SIG-M5 treated with dmso at 0.1 percent for 504 hours (cell line): ENCODE results near the gene MMP21.
A peak's percentile ranks its signal among the peaks of the same experiment; 100 is the strongest.

Experiments
- DNase-seq: peaks from one replicate; lab custom pipeline; 2025; ENCODE audit not compliant: unreplicated experiment; lab: John Stamatoyannopoulos, UW

The MMP21 gene, protein sequence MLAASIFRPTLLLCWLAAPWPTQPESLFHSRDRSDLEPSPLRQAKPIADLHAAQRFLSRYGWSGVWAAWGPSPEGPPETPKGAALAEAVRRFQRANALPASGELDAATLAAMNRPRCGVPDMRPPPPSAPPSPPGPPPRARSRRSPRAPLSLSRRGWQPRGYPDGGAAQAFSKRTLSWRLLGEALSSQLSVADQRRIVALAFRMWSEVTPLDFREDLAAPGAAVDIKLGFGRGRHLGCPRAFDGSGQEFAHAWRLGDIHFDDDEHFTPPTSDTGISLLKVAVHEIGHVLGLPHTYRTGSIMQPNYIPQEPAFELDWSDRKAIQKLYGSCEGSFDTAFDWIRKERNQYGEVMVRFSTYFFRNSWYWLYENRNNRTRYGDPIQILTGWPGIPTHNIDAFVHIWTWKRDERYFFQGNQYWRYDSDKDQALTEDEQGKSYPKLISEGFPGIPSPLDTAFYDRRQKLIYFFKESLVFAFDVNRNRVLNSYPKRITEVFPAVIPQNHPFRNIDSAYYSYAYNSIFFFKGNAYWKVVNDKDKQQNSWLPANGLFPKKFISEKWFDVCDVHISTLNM

DNA sequence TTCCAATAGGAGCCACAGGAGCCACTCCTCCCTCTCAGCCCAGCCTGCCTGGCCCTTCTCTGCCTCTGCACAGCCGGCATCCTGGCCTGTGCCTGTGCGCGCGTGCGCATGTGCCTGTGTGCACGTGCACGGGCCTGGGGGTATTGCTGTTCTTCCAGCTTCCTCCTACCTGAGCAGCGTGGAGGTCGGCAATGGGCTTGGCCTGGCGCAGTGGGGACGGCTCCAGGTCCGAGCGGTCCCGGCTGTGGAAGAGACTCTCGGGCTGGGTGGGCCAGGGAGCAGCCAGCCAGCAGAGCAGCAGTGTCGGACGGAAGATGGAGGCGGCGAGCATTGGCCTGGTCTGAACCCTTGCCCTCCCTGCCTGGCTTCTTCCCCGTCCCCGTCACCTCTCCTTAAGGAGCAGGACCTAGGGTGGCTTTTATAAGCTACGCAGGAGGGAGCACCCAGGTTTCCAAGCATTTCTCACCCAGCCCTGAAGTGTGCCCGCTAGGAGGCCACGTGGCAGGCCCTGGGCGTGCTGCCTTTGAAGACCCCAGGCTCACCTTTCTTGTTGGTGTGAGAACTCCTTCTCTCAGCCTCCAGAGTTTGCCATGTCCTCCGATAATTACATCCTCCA, at the start of gene MMP21:
TSS of gene MMP21 (minus strand) at position 331 of the 616 bp plus-strand sequence. CDS start at position 331, 0 bp downstream.
- no peak for DNase-seq

DNA sequence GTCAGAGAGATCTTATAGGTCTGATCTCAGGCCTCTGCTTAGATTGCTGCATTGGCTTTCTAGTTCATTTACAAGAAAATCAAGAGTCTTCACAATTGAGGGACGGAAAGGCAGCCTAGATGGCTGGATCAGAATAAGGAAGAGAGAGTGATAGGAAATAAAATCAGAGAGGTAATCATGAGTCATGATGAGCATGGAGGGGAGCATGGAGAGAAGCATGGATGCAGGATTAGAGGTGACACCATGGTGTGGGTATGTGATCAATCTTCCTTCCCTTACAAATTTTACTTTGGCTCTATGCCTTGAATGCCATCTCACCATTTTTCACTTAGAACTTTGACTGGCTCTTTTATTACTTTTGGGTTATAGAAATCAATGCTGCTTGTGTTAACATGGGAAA, 49.1 kb upstream of the MMP21 start:
- DNase-seq = peak; percentile 1

DNA sequence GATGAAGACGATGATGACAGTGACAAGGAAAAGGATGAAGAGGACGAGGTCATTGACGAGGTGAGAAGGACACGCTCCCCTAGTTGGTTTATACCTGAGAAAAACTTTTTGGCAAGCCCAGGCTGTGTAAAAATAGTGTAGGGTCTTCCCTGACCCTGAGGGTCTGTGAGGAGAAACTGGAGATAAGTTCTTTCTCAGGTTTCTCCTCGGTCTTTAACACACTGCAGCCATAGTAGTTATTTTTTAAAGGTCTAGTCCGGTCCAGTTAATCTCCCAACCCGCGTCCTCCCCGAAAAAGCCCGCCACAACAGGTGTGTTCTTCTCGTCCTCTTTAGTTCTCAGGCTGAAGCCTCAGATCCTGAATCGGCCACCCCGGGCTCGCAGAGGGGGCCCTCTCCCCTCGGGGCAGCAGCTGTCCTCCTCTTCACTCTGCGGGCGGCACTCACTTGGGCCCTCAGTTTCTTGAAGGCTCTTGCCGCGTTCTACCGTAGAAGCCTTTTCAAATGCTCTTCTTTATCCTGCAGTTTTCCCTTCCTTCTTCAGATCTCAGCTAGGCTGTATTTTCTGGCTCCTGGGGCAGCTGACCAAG, 48.1 kb upstream of the MMP21 start:
- no peak for DNase-seq

DNA sequence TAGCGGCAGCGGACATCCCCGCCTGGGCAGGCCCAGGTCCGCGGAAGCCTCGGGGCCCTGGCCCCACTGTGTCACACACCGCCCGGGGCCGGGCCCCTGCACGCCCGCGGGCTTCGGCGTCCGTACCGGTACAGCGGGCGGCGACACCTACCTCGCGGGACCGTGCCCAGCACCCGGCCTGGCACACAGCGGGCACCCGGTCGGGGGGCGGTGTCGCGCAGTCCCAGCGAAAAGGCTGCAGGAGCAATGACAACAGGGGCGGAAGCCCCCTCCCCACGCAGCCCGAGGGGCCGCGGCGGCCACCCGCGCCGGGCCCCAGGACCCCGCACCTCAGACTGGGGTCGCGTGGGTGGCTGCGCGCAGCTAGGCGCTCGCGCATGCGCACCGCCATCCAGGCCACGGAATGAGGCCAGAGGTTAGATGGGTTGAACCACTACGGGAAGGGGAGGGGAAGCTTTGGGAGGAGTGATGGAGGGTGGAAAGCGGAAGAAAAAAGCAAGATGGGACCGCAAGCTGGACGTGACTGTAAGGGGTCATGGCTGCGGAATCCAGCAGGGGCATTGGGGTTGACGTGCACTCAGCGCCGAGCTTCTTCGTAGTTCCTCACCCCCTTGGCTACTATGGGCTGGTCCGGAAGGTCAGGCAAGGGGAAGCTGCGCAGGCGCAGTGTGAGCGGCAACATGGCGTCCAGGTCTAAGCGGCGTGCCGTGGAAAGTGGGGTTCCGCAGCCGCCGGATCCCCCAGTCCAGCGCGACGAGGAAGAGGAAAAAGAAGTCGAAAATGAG, 47.4 kb upstream of the MMP21 start, which contains the start of the genes BCCIP and UROS:
TSS of gene BCCIP (plus strand) at position 669 of the 785 bp plus-strand sequence. CDS start at position 681, 12 bp downstream.
TSS of gene UROS (minus strand) at position 381 of the 785 bp plus-strand sequence. CDS start 6,759 bp downstream, outside the sequence.
- DNase-seq = peak; percentile 77

DNA sequence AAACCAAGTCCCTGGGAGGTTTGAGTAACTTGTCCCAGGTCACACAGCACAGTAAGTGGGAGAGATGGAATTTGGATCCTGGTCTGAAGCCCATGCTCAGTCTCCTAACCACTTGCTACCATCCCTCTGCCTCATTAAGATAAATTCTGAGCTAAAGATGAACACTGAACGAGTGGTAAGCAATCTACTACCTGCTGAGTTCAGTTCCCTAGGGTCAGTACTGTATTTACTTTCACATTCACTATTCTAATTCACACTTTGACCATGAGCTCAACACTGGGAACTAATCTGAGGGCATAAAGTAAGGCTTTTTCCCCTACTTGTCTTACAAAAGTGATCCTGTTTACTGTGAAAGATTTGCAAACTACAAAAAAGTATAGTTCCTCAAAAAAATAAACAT, 45.1 kb upstream of the MMP21 start:
- DNase-seq = no peak

DNA sequence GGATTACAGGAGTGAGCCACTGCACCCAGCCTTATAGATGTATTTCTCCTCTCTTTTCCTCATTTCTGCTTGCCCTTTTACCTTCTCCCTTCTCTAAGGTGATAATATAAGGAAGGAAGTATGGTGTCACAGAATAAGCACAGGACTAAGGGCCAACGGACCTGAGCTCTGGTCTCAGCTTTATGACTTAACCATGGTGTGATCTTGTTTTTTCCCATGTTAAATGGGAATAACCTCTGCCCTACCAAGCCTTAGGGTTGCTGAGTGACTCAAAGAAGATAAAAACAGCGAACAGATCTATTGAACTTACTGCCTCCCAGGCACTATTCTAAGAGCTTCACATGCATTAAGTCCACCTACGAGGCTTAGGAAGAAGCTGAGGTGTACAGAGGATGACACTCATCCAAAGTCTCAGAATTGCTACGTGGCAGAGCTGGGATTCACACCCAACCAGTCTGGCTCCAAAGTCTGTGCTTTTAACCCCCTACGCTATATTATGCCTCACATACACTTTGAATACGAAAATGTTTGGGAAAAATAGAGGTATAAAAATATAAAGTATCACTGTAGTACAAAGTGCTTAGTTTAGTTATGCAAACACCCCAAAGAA, 41.8 kb upstream of the MMP21 start:
- no peak for DNase-seq

DNA sequence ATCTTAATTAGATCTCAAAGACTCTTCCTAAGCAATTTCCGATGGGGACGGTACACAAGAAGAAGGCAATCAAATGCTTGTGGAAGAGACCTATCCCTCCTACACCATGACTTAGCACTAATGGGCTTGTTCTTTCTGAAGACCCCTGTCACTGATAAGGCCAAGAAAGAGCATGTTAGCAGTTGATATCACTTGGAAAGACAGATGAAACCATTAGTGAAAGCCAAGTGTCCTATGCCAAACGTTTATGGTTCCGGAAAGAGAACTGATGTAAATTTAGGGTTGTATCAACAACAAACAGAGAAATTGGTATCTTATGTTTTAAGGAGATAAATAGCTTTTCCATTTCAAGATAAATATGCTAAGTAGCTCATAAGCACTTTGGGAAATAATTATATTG, 40.9 kb upstream of the MMP21 start:
- DNase-seq = no peak

DNA sequence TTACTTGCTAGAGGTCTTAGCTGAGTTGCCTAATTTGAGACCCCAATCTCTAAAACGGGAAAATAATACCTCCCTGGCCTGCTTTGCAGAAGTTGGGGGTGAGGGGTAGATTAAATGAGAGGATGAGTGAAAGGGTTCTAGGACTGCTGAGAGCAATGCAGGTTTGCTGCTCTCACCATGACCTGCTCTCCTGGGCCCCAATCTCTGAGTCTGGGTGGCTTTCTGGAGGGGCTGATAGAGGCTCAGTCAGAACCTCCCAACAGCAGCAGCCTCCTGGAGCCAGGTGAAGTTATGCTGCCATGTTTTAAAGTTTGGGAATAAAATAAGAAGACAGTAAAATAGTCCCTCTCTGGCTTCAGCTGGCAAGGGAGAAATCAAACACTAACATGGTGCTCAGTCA, 40.1 kb upstream of the MMP21 start:
- no peak for DNase-seq

DNA sequence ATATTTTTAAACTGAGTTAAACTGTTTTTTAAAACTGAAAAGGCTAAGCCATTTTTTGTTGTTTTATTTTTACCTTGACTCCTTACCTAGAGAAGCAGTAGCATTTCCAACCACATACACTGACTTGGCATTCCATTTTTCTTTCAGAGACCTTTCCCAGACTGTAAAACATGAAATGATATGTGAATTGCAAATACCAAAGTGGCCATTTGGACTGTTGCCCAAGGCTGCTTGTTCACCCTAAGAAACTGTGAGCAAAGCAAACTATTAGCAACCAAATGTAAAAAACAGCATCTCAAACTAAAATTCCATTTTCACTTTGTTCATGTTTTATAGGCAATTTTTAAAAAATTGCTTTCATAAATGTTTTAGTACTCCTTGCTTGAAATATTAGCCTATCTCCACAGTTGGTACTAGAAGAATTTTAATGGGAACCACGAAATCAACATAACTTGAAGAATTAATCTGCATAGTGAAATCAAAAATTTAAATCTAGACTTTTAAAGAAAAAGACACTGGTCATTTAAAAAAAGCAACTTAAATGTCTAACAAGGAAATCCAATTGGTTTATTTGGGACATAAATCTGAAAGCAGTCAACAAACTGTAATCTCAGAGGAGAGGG, 36.6 kb upstream of the MMP21 start:
- no peak for DNase-seq

DNA sequence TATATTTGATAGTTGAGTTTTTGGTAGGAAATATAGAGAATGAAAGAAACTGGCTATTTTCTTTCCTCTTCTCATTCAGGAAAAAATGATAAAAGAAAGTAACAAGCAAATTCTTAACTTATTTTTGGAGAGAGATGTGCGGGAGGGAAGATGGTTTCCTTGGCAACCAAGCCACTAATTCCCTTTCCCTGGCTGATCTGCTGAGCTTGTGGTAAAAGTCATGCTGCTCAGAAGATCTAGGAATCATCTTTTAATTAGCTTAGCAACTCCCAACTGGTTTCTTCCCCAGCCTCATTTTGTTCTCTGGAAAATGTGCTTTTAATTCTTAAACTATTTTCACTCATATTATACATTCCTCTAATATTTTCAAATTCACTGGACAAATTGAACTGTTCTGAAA, 35.6 kb upstream of the MMP21 start:
- DNase-seq = no peak

DNA sequence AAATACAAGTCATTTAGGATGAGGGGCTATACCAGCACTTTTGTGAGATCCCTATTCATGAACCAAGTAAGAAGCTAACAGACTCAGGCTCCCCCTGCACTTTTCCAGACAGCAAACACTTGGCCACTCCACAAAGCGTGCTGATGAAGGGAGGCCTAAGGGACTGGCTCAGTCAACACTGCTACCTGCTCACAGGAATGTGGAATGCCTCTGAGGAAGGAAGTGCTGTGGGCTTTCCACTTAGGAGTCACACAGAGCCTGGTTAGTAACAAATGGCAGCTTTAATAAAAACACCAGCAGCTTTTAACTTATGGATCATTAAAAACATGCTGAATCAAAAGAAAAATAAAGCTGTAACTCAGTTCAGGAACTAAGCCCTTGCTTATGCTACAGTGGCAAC, 32.4 kb upstream of the MMP21 start:
- DNase-seq = no peak

DNA sequence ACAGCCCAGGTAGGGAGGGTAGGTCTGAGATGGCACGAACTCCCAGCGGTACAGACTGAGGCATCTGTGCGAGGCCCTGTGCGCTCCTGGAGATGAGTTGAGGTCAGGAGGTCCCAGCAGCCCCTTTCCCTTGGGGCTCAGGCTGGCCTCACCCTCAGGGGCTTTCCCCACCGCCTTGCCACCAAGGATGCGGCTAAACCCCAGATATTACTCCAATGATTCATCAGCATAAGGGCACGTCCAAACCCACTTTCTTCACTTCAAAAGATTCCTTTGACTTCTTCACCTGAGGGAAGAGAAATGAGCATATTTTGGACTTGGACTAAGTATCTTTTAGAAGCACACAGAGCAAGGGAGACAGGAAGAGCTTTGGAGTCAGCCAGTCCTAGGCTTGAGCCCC, 27.1 kb upstream of the MMP21 start:
- no peak for DNase-seq

DNA sequence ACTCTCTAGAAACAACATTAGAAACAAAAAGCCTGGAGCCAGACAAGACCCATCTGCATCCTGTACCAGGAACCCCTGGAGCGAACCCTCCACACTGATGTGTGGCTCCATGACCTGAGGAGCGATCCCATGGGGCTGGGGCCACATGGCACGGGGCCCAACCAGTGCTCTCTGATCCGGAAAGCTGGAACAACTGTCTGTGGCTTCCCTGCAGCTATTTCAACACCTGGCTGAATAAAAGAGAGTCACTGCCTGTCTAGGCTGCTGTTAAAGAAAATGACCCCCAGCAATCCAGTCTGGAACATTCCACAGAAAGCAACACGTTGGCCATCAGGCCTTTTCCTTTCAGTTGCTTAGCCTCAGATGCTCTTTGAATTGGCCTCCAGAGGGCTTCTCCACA, 26.5 kb upstream of the MMP21 start:
- DNase-seq = no peak

DNA sequence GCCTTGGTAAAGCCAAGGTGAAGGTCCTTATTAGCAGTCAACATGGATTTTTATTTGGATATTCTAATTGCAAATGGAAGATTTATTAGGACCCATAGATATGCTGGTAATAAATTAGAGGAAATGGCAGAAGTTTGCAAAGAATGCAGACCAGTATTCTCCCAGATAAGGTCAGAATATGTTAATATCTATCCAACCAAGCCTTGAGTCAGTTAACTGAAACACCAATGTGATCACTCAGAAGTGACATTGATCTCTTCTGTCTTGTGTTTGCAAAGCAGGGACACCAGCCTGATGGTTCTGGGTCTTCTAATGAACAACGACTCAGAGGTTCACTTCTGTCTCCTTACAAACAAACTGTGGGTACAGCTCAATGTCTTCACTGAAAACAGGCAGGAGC, 26.0 kb upstream of the MMP21 start:
- no peak for DNase-seq

DNA sequence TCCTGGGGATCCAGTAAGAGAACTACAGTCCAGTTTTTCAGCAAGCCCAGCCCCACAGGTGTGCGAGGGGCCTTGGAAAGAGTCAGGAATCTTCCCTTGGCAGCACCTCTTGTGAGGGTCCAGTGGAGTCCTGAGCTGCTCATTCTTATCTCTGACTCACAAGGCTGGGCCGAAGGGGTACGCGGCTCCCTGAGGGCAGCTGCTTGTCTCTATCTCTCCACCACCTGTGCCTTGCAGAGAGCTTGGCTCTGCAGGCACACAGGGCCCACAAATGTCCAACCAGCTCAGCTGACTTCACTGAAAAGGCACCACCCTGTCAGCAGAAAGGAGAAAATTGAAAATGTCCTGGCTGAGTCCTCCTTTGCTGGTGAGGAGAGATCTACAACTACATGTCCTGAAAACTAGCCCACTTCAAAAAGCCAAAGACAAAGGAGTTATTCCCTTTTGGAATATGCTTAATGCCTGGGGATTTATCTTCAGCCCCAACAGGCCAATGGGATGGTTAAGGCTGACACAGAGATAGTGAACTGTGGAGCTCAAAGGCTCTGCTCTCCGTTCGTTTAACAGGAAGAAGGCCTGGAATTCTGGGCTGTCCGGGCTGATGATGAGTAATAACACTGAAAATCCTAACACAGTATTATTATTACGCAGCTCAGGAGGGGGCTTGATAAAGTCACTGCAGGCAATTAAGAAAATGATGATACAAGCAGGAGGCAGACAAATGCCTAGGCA, 24.0 kb upstream of the MMP21 start:
- DNase-seq = no peak

DNA sequence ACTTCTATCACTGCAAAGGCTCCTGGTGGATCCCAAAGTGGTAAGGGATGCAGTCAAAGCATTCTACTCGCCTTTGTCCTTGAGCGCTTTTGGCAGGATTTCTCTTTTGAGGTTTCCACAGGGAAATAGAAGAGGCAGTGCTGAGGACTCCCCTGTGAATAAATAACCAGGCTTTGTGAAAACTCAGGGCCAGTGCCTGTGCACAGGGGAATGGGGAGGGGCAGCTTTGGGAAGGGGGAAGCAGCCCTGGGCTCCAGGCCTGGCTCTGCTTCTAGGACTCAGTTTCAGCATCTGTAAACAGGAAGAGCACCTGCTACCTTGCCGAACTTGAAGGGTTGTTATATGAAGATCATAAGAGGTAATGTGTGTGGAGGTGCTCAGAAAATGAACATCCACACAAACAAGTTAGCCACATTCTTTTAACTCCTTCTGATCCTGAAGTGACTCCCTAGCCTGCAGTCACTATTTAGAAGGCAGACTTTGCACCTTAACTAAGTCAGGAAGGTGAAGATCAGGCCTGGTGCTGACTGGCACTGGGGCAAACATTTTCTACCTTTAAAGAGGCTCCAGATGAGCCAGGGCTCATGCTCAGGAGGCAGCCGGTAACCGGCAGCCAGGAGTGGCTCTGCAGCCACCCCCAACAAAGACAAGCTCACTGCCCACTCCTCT, 22.5 kb upstream of the MMP21 start:
- no peak for DNase-seq

DNA sequence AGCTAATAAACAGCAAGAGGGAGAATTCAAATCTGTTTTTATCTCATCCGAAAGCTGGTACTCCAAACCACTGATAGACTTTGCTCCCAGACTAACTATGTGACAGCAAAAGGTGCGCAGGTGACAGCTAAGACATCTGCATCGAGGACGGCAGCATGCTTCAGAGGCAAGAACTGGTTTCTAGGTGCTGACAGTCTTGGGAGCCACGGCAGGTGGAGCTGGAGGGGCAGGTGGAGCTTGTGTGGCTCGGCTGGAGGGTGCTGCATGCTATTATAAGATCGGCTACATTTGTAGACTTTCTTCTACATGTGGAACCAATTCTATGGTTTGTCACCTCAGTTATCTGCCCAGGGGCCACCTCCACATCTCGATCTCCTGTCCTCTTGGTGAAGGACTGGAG, 21.8 kb upstream of the MMP21 start:
- no peak for DNase-seq

DNA sequence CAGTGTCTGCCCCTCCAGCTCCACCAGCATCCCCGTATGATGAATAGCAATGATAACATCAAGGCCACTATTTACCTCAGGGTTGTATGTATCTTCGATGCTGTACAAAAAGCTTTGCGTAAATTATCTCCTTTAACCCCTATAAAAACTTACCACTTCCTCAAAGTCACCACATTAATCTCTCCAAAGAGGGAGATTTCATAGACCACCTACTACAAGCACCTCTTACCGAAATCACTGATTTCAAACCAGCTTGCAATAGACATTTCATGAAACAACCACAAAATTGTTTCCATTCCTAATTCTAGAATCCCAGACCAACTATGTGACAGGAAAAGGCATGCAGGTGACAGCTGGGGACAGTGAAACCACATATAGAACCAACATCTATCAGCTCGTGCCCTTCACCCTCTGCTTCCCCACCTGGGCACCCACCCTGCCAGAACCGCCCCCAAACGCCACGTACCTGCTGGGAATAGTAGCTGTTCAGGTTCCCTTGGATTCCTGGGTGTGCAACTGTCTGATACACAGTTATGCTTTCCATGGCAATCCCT, 20.1 kb upstream of the MMP21 start:
- DNase-seq = no peak

DNA sequence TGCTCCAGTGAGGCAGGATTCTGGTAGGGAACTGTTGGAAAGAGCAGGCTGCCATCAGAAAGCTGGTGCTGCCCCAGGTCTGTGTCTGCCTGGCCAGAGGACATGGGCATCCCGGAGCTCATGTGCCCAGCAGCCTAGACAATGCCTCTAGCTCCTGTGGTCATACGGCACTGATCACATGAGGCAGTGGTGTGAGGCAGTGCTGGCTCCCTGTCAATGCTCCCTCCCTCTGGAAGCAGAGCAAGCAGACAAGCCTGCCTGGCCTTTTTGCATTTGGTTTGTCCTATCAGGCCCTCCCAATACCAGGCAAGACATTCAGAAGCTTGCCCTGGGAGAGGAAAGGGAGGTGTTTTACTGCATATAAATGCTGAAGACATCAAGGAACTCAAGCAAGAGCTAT, 19.5 kb upstream of the MMP21 start:
- no peak for DNase-seq
